GM23338 (cell line): Measurements from ENCODE around the gene CFAP410. TPM values are rescaled to one million over a fixed set of nuclear protein-coding genes. Genes with fewer than 3 reads are reported as not detected.

ENCODE experiments used
- ATAC-seq: fragments of 200-7000 bp; cut with Tn5 transposase; 3 replicates; pipeline ENCODE4 v1.9.1; 2020
- DNase-seq: peaks from one replicate; pipeline ENCODE4 v3.0.0-alpha.2; 2015; ENCODE audit warnings: low spot score
- H2AFZ ChIP-seq: fragments of 200-600 bp; sonication (generic); 2 replicates; pipeline ENCODE4 v1.8.0; 2016; ENCODE audit warnings: antibody characterized with exemption, mild to moderate bottlenecking, moderate library complexity
- H3F3A ChIP-seq: fragments of 200-600 bp; sonication (generic); replicated peaks from 2 replicates; pipeline ENCODE4 v1.8.0; 2017; ENCODE audit warnings: antibody characterized with exemption, mixed run types, low read depth
- H3K27ac ChIP-seq: fragments of 200-600 bp; sonication (generic); 2 replicates; pipeline ENCODE4 v1.6.1; 2016; ENCODE audit warnings: low read depth
- H3K27me3 ChIP-seq: fragments of 200-600 bp; sonication (generic); 2 replicates; pipeline ENCODE4 v1.8.0; 2016; ENCODE audit warnings: mild to moderate bottlenecking, mixed run types, moderate library complexity; ENCODE audit not compliant: insufficient read depth
- H3K36me3 ChIP-seq: fragments of 200-600 bp; sonication (generic); 2 replicates; pipeline ENCODE4 v1.8.0; 2016; ENCODE audit warnings: mild to moderate bottlenecking; ENCODE audit not compliant: insufficient read depth
- H3K4me1 ChIP-seq: fragments of 200-600 bp; sonication (generic); 2 replicates; pipeline ENCODE4 v1.8.0; 2016; ENCODE audit warnings: mild to moderate bottlenecking, moderate library complexity; ENCODE audit not compliant: insufficient read depth
- H3K4me2 ChIP-seq: fragments of 200-600 bp; sonication (generic); 2 replicates; pipeline ENCODE4 v1.7.1; 2017; ENCODE audit warnings: mixed run types
- H3K4me3 ChIP-seq: fragments of 200-600 bp; sonication (generic); 2 replicates; pipeline ENCODE4 v1.6.1; 2016; ENCODE audit warnings: mixed run types
- H3K79me2 ChIP-seq: fragments of 200-600 bp; sonication (generic); replicated peaks from 2 replicates; pipeline ENCODE4 v1.8.0; 2017; ENCODE audit warnings: mild to moderate bottlenecking; ENCODE audit not compliant: insufficient read depth
- H3K9me2 ChIP-seq: fragments of 200-600 bp; sonication (generic); 2 replicates; pipeline ENCODE4 v1.8.0; 2017; ENCODE audit not compliant: insufficient read depth
- H4K20me1 ChIP-seq: fragments of 200-600 bp; sonication (generic); replicated peaks from 2 replicates; pipeline ENCODE4 v1.8.0; 2017; ENCODE audit warnings: mild to moderate bottlenecking; ENCODE audit not compliant: insufficient read depth
- H3K27ac Mint-ChIP-seq: 2 replicates; pipeline ENCODE4 v1.8.0; 2020; ENCODE audit warnings: inconsistent platforms, mild to moderate bottlenecking, moderate library complexity, mixed read lengths
- H3K27me3 Mint-ChIP-seq: 3 replicates; pipeline ENCODE4 v1.8.0; 2022; ENCODE audit warnings: low read depth, mild to moderate bottlenecking, moderate library complexity, mixed read lengths, inconsistent platforms; ENCODE audit not compliant: insufficient read depth, poor library complexity
- H3K36me3 Mint-ChIP-seq: 3 replicates; pipeline ENCODE4 v1.8.0; 2021; ENCODE audit warnings: low read depth, mild to moderate bottlenecking, inconsistent platforms, moderate library complexity, mixed read lengths
- H3K4me1 Mint-ChIP-seq: 3 replicates; pipeline ENCODE4 v1.8.0; 2020; ENCODE audit warnings: mild to moderate bottlenecking, inconsistent platforms, mixed read lengths
- H3K4me3 Mint-ChIP-seq: 3 replicates; pipeline ENCODE4 v1.8.0; 2021; ENCODE audit warnings: moderate library complexity, mild to moderate bottlenecking, inconsistent platforms, mixed read lengths
- H3K9me3 Mint-ChIP-seq: 3 replicates; pipeline ENCODE4 v1.8.0; 2020; ENCODE audit warnings: moderate library complexity, mild to moderate bottlenecking, inconsistent platforms, mixed read lengths
- CREB1 ChIP-seq: fragments of 250-450 bp; sonication (Bioruptor Pico); IDR thresholded peaks from 2 replicates; pipeline ENCODE4 v1.5.0; 2020; ENCODE audit warnings: low read depth, mild to moderate bottlenecking, moderate library complexity
- EZH2 ChIP-seq: fragments of 200-600 bp; sonication (generic); IDR thresholded peaks from one replicate; pipeline ENCODE4 v1.8.0; 2017; ENCODE audit warnings: antibody characterized with exemption, mild to moderate bottlenecking, low read depth; ENCODE audit not compliant: unreplicated experiment
- EZH2phosphoT487 ChIP-seq: fragments of 200-600 bp; sonication (generic); IDR thresholded peaks from one replicate; pipeline ENCODE4 v1.8.1; 2018; ENCODE audit warnings: antibody characterized with exemption; ENCODE audit not compliant: unreplicated experiment
- JUNB ChIP-seq: IDR thresholded peaks from one replicate; pipeline ENCODE4 v1.6.1; 2016; ENCODE audit warnings: antibody characterized with exemption; ENCODE audit not compliant: unreplicated experiment
- NANOG ChIP-seq: IDR thresholded peaks from 2 replicates; pipeline ENCODE4 v1.6.1; 2016; ENCODE audit warnings: antibody characterized with exemption, borderline replicate concordance
- POLR2AphosphoS5 ChIP-seq: IDR thresholded peaks from 2 replicates; pipeline ENCODE4 v1.6.1; 2016; ENCODE audit warnings: antibody characterized with exemption, low read depth
- STAT1 ChIP-seq: IDR thresholded peaks from one replicate; pipeline ENCODE4 v1.6.1; 2016; ENCODE audit warnings: antibody characterized with exemption; ENCODE audit not compliant: unreplicated experiment
- ZNF114 ChIP-seq: fragments of 250-450 bp; sonication (Bioruptor Pico); IDR thresholded peaks from 2 replicates; pipeline ENCODE4 v1.5.0; 2020; ENCODE audit warnings: mild to moderate bottlenecking, moderate library complexity
- ZNF331 ChIP-seq: fragments of 250-450 bp; sonication (Bioruptor Pico); IDR thresholded peaks from 2 replicates; pipeline ENCODE4 v1.5.0; 2020; ENCODE audit warnings: low read depth, mild to moderate bottlenecking, moderate library complexity
- polyA plus RNA-seq: library from polyadenylated mRNA; unstranded; fragments of >200 nt; fragmentation: Nextera tagmentation; extraction: Ambion mirVana; gene quantifications from 2 replicates; pipeline ENCODE4 v1.2.1, GENCODE V29; 2016
- total RNA-seq: library from RNA; depleted of rRNA; stranded (reverse); fragments of >200 nt; shearing (Covaris generic); gene quantifications from 2 replicates; pipeline ENCODE4 v1.2.3, GENCODE V29; 2014
- TF ChIP-seq, protein P1 (sequence below): IDR thresholded peaks from 2 replicates; pipeline ENCODE4 v1.6.1; 2016; ENCODE audit warnings: antibody characterized with exemption
- TF ChIP-seq, protein P2 (sequence below): fragments of 250-450 bp; sonication (Bioruptor Pico); IDR thresholded peaks from 2 replicates; pipeline ENCODE4 v1.5.0; 2020; ENCODE audit warnings: mild to moderate bottlenecking, moderate library complexity

CFAP410 gene
- total and polyA plus RNA-seq, 2 experiments from 2014 or later = 11.0 to 24.0 TPM

DNA sequence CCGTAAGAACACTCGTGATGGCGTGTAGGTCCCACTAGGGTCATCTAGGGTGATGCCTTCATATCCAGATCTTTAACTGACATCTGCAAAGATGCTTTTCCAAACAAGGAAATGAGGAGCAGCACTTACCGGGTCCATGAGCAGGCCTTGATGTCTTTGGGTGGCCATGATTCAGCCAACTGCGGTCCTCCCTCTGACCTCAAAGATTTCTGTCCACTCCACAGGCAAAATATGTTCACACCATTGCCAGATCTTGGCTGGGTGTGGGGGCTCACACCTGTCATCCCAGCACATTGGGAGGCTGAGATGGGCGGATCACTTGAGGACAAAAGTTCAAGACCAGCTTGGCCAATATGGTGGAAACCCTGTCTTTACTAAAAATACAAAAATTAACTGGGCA, 32.4 kb upstream of the CFAP410 start:
- H3K27ac Mint-ChIP-seq = no peak overlapping the region
- peaks cover 34% of the 10 kb centered on the region for H3K9me3 Mint-ChIP-seq
- Histone ChIP-seq H4K20me1 (no peaks in the 10 kb centered on the region), H3K79me2 (no peaks in the 10 kb centered on the region), H3K27ac (no peak overlapping the region), H3K27me3 (peaks cover 3% of the 10 kb centered on the region; the same call in 1 of the 2 replicates), H3K4me3 (no peak overlapping the region), H3K36me3 (no peaks in the 10 kb centered on the region), H2AFZ (no peak overlapping the region), H3K4me1 (no peaks in the 10 kb centered on the region), H3K4me2 (no peak overlapping the region), H3K9me2 (no peaks in the 10 kb centered on the region), H3F3A (no peaks in the 10 kb centered on the region)
- H3K4me1 Mint-ChIP-seq = no peaks in the 10 kb centered on the region; the same call in 2 of the 3 replicates
- TF ChIP-seq POLR2AphosphoS5 = no peak
- TF ChIP-seq, protein P1, sequence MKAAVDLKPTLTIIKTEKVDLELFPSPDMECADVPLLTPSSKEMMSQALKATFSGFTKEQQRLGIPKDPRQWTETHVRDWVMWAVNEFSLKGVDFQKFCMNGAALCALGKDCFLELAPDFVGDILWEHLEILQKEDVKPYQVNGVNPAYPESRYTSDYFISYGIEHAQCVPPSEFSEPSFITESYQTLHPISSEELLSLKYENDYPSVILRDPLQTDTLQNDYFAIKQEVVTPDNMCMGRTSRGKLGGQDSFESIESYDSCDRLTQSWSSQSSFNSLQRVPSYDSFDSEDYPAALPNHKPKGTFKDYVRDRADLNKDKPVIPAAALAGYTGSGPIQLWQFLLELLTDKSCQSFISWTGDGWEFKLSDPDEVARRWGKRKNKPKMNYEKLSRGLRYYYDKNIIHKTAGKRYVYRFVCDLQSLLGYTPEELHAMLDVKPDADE = no peak
- TF ChIP-seq STAT1 = no peak
- TF ChIP-seq NANOG = no peak
- TF ChIP-seq ZNF114 (CRISPR knock-in tag) = no peak
- no peak for TF ChIP-seq JUNB
- TF ChIP-seq ZNF331 = no peak
- no peak for TF ChIP-seq CREB1 (CRISPR knock-in tag)
- TF ChIP-seq, protein P2, sequence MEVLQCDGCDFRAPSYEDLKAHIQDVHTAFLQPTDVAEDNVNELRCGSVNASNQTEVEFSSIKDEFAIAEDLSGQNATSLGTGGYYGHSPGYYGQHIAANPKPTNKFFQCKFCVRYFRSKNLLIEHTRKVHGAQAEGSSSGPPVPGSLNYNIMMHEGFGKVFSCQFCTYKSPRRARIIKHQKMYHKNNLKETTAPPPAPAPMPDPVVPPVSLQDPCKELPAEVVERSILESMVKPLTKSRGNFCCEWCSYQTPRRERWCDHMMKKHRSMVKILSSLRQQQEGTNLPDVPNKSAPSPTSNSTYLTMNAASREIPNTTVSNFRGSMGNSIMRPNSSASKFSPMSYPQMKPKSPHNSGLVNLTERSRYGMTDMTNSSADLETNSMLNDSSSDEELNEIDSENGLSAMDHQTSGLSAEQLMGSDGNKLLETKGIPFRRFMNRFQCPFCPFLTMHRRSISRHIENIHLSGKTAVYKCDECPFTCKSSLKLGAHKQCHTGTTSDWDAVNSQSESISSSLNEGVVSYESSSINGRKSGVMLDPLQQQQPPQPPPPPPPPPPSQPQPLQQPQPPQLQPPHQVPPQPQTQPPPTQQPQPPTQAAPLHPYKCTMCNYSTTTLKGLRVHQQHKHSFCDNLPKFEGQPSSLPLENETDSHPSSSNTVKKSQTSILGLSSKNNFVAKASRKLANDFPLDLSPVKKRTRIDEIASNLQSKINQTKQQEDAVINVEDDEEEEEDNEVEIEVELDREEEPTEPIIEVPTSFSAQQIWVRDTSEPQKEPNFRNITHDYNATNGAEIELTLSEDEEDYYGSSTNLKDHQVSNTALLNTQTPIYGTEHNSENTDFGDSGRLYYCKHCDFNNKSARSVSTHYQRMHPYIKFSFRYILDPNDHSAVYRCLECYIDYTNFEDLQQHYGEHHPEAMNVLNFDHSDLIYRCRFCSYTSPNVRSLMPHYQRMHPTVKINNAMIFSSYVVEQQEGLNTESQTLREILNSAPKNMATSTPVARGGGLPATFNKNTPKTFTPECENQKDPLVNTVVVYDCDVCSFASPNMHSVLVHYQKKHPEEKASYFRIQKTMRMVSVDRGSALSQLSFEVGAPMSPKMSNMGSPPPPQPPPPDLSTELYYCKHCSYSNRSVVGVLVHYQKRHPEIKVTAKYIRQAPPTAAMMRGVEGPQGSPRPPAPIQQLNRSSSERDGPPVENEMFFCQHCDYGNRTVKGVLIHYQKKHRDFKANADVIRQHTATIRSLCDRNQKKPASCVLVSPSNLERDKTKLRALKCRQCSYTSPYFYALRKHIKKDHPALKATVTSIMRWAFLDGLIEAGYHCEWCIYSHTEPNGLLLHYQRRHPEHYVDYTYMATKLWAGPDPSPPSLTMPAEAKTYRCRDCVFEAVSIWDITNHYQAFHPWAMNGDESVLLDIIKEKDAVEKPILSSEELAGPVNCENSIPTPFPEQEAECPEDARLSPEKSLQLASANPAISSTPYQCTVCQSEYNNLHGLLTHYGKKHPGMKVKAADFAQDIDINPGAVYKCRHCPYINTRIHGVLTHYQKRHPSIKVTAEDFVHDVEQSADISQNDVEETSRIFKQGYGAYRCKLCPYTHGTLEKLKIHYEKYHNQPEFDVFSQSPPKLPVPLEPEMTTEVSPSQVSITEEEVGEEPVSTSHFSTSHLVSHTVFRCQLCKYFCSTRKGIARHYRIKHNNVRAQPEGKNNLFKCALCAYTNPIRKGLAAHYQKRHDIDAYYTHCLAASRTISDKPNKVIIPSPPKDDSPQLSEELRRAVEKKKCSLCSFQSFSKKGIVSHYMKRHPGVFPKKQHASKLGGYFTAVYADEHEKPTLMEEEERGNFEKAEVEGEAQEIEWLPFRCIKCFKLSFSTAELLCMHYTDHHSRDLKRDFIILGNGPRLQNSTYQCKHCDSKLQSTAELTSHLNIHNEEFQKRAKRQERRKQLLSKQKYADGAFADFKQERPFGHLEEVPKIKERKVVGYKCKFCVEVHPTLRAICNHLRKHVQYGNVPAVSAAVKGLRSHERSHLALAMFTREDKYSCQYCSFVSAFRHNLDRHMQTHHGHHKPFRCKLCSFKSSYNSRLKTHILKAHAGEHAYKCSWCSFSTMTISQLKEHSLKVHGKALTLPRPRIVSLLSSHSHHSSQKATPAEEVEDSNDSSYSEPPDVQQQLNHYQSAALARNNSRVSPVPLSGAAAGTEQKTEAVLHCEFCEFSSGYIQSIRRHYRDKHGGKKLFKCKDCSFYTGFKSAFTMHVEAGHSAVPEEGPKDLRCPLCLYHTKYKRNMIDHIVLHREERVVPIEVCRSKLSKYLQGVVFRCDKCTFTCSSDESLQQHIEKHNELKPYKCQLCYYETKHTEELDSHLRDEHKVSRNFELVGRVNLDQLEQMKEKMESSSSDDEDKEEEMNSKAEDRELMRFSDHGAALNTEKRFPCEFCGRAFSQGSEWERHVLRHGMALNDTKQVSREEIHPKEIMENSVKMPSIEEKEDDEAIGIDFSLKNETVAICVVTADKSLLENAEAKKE (CRISPR knock-in tag) = no peak
- no peak for TF ChIP-seq EZH2
- TF ChIP-seq EZH2phosphoT487 = no peak
- H3K4me3 Mint-ChIP-seq = no peak overlapping the region
- peaks cover 4% of the 10 kb centered on the region; the same call in 1 of the 3 replicates for H3K36me3 Mint-ChIP-seq
- DNase-seq = no peak
- peaks cover 15% of the 10 kb centered on the region for H3K27me3 Mint-ChIP-seq
- ATAC-seq = no peak
